HG03354 (cell line): Measurements from ENCODE around the gene NCAM2.
A peak's percentile ranks its signal among the peaks of the same experiment; 100 is the strongest.
"Not testable (repeated sequence)": the region's sequence is repeated elsewhere in the genome, so short reads cannot be mapped to it uniquely, and the experiment has no call there.

Source experiments
- ATAC-seq: cut with Tn5 transposase; IDR thresholded peaks from one replicate; pipeline ENCODE4 v1.9.1; 2021; ENCODE audit warnings: mild to moderate bottlenecking; ENCODE audit not compliant: unreplicated experiment, poor library complexity, severe bottlenecking

The NCAM2 gene

DNA sequence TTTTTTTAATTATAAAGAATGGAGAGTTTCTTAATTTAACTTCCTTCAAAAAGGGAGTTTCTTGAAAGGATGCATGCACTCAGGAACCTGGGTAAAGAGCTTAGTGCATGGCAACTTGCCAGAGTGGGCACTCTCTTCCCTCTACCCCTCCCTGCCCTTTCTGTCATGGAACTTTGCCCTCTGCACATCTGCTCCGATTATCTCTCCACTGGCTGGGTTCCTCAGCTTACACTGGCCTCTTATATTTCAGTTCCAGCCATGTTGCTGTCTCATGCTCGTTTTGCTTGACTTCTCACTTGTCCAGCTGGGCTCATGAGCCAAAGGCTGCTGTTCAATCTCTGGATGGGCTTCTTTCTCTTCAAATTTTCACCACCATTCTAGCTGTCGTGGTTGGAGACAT is 87.0 kb downstream of the NCAM2 start:
- ATAC-seq, result no peak

DNA sequence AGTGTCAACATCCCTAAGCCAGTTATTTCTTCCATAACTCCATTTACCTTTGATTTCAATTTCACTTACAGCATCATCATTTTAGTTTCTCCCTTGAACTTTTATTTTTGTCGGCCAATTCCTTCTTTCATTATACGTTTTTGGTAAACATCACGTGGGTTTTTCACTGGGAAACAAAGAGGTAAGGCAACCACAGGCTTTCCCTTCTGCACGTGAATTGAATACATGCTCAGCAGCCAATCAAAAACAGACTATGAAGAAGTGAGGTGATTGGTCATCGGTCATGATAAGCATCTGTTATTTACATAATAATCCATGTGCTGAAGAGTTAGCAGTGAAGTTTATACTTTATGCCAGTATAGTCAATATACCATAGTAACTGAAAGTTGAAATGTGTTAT is 98.7 kb downstream of the NCAM2 start:
- ATAC-seq, result no peak

DNA sequence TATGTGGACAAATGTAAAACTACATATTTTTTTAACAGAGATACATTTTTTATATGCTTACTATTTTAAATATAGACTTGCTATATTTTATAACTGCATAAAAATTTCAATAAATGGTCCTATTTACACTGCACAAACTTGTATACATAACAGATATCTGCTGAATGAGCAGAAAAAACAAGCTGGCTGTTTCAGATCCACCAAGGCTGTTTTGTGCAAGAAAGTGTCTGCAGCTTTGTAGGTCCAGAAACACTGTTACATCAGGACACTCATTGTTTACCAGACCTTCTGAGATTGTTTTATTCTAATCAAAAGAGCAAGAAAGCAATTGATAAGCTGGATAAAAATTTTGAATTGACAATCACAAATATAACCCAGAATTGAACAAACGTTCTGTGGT is 99.3 kb downstream of the NCAM2 start:
- ATAC-seq, result no peak

DNA sequence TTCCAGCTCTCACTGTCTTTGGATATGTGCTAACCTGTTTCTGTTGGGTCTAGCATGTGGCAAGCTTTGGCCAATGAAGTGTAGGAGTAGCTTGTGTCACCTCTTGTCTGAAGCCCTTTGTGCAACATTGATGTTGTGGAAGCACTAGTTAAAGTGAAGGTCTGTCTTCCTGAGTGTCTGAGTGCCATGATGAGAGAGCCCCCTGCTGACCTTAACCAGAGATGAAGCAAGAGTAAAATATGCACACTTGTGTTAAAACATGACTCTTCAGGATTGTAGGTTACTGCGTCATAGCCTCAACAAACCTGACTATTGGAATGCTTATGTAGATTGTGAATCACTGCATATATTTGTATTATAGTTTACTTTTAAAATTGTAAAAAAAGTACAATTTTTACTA is 103.7 kb downstream of the NCAM2 start:
- ATAC-seq, result peak; percentile 83

DNA sequence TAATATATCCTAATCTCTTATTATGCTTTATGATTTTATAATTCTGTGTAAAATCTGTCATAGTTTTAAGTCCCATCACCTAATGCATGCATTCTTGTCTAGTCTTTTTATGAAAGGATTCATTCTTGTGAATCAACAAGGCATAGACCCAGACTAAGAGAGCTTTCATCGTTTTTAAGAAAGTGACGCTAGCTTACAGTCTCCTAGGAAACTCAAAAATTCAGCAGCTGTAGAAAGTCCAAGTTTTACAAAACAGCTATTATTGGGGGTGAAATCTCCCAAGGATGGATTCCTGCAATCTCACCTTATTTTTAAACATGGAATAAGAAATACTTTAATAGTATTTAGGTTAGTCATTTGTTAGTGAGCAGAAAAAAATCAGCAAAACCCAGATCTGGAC is 104.7 kb downstream of the NCAM2 start:
- ATAC-seq, result no peak

DNA sequence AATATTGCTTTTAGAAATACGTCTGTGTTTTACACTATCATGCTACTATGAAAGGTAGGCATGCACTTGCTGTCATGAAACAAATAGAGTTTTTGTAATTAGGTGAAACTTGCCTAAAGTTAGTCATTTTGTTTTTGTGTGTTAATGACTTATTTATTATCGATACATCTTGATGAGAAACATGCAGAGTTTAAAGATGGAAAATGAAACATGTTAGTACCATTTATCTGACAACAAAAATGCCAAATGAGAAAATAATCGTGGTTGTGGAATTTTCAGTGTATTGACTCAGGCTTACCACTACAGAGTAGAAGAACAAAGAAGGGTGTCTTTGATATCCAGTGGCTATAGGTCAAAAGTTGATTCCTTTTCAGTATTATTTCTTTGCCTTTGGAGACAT is 105.5 kb downstream of the NCAM2 start:
- ATAC-seq, result no peak

DNA sequence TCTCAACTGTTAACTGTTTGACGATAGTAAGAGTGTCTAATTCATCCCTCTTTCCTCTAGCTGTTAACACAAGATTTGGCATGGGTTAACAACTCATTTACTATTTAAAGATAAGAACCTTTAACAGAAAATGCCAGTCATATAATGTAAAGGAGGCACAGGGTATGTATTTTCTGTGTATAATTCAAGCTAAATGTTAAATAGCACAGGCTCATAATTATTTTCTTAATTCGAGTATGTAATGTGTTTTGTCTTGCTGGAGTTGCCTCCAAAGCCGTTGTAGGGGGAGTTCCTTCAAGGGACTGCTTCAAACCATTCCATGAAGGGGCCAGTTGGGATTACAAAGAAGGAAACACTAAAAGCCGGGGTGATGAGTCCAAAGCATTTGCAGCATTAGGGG is 111.5 kb downstream of the NCAM2 start:
- no peak for ATAC-seq

DNA sequence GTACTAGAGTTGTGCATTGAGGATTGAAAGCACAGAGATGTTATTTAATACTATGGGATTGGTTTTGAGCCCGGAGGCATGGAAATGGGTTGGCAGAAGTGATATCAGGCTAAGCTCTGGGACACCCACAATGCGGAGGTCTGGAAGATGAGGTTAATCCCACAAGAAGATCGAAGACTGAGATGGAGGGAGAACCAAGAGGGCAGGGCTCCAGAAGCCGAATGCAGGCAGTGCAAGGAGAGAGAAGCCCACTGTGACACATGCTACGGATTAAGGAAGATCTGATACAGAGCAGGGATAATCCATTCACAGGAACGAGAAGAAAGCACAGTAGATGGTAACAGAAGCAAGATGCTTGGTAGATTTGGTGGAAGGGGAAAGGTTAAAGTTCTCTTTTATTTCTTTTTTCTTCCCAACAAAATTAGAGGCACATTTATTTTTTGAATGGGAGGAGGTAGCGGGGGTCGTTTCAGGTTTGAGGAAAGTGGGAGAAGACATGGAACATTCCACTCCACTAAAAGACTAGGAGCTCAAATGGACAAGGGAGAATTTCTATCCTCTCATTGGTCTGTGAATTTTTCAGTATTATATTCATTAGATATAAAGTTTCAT is 113.2 kb downstream of the NCAM2 start:
- ATAC-seq, result no peak

DNA sequence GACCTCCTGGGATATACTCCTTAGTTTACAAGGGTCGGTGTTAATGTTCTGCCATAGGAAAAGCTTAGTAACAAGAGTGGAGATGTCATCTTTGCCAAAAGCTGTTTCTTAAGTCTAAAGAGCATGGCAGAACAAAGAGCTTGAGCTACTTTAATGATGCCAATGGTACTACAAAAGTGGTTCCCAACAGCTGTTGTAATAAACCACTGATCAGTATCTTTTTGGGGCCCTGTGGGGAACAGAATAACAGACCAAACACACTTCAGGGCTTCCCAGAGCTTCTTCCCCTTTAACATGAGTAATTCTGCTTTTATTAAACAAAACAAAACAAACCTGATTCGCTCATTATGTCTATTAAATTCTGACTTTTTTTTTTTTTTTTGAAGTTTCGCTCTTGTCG is 116.3 kb downstream of the NCAM2 start:
- ATAC-seq, result no peak

DNA sequence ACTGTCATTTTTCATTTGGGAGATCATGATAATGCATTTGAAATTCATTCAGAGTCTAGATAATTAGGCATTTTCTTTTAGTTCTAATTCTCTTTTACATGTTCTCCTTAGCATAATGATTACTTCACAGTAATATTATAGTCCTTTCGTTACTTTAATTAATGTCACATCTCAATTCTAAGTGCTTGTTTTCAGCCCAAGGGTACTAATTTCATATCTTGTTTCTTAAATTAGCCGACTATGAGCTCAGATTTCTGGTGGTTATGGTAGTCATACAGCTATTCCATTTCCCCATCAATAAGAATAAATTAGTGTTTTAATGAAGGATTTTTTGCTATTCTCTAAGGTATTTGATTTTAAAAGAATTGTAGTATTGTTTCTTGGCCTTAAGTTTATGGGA is 120.9 kb downstream of the NCAM2 start:
- no peak for ATAC-seq

DNA sequence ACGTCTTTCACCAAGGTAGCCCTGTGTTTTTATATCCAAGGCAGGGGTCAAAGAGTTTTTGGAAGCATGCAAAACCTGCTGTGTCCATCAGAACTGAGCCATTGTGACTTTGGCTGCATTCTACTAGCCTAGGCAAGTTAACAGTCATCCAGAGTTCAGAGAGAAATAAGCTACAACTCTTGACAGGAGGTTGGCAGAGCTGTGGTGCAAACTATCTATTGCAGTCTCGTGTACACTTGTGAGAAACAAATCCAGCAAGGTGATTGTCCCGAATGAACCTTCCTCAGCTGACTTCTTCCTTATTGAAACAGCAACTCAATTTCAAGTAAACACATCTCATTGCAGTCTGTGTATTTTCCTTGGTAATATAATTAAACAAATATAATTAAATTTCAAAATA is 124.5 kb downstream of the NCAM2 start:
- ATAC-seq, result no peak

DNA sequence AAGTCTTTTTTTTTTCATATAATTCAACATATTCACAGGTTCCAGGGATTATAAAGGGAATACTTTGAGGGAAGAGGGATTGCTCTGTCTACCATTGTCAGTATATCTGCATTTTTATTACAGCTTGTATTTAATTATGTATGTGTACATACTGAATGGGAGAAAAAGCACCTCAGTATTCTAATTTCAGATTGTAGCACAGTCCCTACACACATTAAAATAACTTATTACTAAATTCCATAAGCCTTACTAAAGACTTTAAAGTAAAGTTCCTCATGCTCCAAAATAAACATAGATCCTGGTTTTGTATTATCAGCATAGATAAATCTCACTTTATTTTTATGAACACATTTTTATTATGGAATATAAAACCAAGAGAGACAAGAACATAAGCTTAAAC is 134.2 kb downstream of the NCAM2 start:
- ATAC-seq, result no peak

DNA sequence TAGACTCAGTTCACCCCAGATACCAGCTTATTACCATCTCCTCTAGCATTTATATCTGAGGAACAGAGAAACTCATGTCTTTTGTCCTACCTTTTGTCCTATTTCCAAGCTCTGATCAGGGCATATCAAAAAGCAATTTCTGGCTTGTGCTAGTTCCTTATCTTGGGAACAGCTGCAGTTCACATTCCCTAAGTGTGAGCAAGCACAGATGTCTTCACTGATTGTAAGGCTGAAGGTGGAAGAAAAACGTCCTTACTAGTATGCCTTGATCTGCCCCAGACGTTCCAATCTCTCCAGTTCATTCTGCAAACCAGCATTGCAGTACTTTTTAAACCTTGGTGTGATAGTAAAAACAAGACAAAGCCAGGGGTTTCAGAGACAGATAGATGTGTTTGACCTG is 139.8 kb downstream of the NCAM2 start:
- no peak for ATAC-seq

DNA sequence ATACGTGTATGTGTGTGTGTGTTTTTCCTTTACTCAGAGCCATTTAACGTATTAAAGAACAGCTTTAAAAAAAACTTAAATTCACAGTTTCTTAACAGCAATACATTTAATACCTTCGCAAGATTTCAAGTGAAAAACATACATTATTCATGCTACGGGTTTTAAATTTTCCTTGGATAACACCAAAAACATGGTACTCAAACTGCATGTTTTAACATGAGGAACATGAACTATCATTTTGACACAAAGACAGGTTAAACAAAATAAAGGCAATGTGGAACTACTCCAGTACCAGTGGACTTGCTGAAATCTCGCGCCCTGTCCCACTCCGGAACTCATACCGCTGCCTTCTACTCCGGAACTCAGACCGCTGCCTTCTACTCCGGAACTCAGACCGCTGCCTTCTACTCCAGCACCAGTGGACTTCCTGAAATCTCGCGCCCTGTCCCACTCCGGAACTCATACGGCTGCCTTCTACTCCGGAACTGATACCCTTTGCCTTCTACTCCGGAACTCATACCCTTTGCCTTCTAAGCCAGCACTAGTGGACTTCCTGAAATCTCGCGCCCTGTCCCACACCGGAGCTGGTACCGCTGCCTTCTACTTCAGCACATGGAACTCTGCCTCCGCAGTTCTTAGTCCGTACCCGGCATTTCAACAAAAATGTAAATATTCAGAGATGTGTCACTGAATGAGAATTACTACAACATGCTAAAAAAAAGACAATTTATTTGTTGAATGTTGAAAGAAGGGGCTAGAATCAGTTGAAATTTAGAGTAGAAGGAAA is 148.6 kb downstream of the NCAM2 start:
- ATAC-seq, result no peak

DNA sequence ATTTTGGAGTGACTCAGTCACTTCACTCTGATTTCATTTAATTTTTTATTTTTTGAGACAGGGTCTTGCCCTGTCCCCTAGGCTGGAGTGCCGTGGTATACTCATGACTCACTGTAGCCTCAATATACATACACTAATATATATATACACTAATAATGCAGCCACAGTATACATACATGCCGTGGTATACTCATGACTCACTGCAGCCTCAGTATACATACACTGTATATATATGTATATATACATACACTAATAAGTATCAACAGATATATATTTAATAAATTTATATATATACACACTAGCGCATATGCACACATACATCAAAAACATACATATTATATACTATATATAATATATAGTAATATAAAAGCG is 149.2 kb downstream of the NCAM2 start:
- ATAC-seq, result no peak

DNA sequence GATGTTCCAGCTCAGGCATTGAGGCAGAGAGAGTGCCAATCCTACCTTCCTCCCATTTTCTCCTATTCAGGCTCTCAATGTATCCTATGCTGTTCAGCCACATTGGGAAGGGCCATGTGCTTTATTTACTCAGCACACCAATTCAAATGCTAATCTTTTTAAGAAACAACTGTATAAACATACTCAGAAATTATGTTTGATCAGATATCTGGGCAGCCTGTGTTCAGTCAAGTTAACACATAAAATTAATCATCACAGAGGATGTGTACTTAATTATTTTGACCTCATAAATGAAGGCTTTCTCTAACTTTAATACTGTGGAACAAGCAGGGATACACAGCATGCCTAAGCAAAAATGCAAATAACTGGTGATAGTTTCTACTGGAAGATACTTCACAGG is 149.8 kb downstream of the NCAM2 start:
- ATAC-seq, result no peak

DNA sequence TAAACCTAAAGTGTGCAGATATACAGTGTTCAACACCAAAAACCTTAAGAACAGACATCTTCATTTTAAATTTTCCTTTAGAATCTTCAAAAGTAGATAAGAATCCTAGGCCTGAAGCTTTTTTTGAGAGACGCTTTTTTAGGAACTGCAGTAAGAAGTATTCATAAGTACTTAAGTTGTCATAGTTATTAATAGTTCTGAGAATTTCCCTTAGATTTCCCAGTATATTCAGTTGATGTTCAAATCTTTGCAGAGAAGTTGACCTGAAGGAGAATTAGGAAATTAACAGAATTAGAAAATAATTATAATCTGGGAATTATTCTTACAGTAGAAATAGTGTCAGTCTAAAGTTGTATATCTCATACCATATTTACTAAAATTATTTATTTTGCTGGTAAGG is 150.3 kb downstream of the NCAM2 start:
- no peak for ATAC-seq

DNA sequence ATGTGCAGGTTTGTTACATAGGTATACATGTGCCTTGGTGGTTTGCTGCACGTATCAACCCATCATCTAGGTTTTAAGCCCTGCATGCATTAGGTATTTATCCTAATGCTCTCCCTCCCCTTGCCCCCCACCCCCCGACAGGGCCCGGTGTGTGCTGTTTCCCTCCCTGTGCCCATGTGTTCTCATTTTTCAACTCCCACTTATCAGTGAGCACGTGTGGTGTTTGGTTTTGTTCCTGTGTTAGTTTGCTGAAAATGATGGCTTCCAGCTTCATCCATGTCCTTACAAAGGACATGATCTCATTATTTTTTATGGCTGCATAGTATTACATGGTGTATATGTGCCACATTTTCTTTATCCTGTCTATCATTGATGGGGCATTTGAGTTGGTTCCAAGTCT is 151.2 kb downstream of the NCAM2 start:
- ATAC-seq, result not testable (repeated sequence)

DNA sequence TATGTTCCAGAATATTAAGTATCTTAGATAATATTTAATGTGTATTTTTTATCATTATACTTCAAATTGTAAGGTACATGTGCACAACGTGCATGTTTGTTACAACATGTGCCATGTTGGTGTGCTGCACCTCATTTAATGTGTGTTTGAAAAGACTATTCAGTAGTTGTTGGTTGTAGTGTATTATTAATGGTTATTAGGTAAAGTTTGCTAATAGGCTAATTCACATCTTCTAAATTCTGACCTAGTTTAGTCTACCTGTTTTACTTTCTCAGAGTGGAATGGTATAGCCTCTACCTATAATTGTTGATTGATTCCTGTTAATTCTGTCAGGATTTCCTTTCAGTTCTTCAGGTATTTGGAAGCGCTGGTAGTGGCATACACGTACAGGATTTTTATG is 153.0 kb downstream of the NCAM2 start:
- no peak for ATAC-seq

DNA sequence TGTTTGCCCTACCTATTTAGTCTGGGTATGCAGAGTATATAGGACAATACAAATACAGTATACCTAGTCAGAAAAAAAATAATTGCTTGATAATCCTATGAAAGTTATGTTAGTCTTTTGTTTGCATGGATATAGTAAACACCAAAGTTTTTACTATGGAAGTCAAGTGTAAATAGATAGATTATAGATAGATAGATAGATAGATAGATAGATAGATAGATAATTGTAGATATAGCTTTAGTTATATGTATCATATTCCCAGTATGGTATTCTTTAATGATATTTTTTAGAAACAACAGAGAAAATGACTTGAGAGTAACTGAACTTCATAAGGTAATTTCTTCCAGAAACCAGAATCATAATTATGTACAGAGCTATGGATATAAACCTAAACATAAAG is 158.2 kb downstream of the NCAM2 start:
- no peak for ATAC-seq

DNA sequence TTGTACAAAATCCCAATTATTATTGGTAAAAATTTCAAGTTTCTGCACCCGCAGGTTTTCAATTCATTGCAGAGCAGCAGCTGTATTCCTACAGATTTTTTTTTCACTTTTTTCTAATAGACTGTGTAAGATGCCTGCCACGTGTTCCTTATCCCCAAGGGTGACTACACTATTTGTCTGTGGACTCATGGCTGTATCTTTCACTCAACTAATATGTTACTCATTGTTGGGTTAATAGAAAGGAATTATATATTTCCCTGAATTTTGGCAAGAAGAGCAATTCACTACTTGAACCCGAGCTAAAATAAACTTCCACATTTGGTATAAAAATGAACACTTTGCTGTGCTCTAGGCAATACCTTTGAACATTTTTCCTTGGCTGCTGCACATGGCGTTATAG is 158.7 kb downstream of the NCAM2 start:
- no peak for ATAC-seq

DNA sequence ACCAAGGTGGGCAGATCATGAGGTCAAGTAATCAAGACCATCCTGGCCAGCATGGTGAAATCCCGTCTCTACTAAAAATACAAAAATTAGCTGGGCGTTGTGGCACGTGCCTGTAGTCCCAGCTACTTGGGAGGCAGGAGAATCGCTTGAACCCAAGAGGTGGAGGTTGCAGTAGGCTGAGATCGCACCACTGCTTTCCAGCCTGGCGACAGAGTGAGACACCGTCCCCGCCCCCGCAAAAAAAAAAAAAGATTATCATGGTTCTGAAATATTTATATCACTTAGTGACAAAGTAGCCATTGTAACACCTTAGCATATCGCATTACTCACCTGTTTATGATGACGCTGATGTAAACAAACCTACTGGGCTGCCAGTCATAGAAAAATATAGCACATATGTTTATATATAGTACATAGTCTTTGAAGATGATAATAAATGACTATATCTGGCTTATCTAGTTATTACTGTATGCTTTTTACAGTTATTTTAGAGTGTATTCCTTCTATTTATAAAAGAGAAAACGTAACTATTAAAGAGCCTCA is 160.2 kb downstream of the NCAM2 start:
- ATAC-seq, result no peak
